ENCODE data around the gene UBE2L6. TPM values are rescaled to one million over a fixed set of nuclear protein-coding genes. Genes with fewer than 3 reads are reported as not detected.
A peak's percentile ranks its signal among the peaks of the same experiment; 100 is the strongest.

The UBE2L6 gene
- polyA plus RNA-seq, 4 donors = 38.4 to 41.1 (median 39.5) TPM

- DNase-seq (ENCODE audit: low read depth in 4 of 4, low spot score in 3 of 4) = peak; percentile 86 to 93 (median 90)
These were observed 36.6 kb downstream of the UBE2L6 start, which contains the start of gene TIMM10 for GRCh38 chr11:57530596-57531507. Gene TIMM10, minus strand, starts transcription at chr11:57530754. Its CDS starts 565 bp downstream, at chr11:57530189.

- no peak for DNase-seq (ENCODE audit: low read depth in 4 of 4, low spot score in 3 of 4)
These were observed 37.3 kb downstream of the UBE2L6 start for GRCh38 chr11:57530215-57530595.

- DNase-seq (ENCODE audit: low read depth in 4 of 4, low spot score in 3 of 4) = no peak
These were observed 38.5 kb downstream of the UBE2L6 start for GRCh38 chr11:57529012-57529411.

GRCh38 chr11:57527056-57527631, 40.3 kb downstream of the UBE2L6 start:
- peak in 1 of 4 donors; percentile 57 for DNase-seq (ENCODE audit: low read depth in 4 of 4, low spot score in 3 of 4)

GRCh38 chr11:57523419-57523818, 44.1 kb downstream of the UBE2L6 start:
- DNase-seq (ENCODE audit: low read depth in 4 of 4, low spot score in 3 of 4) = no peak

- no peak for DNase-seq (ENCODE audit: low read depth in 4 of 4, low spot score in 3 of 4)
These were observed 46.4 kb downstream of the UBE2L6 start for GRCh38 chr11:57521116-57521515.

GRCh38 chr11:57516061-57516443, 51.4 kb downstream of the UBE2L6 start:
- DNase-seq (ENCODE audit: low read depth in 4 of 4, low spot score in 3 of 4) = no peak

GRCh38 chr11:57515332-57516060, 52.0 kb downstream of the UBE2L6 start, which contains the start of gene SLC43A1:
Gene SLC43A1, minus strand, starts transcription at chr11:57515702. Its CDS starts 1,591 bp downstream, at chr11:57514111.
- DNase-seq (ENCODE audit: low read depth in 4 of 4, low spot score in 3 of 4) = no peak

GRCh38 chr11:57514538-57515331, 52.7 kb downstream of the UBE2L6 start:
- no peak for DNase-seq (ENCODE audit: low read depth in 4 of 4, low spot score in 3 of 4)

- no peak for DNase-seq (ENCODE audit: low read depth in 4 of 4, low spot score in 3 of 4)
These were observed 53.4 kb downstream of the UBE2L6 start for GRCh38 chr11:57513911-57514537.

- no peak for DNase-seq (ENCODE audit: low read depth in 4 of 4, low spot score in 3 of 4)
These were observed 54.0 kb downstream of the UBE2L6 start for GRCh38 chr11:57513452-57513795.

- DNase-seq (ENCODE audit: low read depth in 4 of 4, low spot score in 3 of 4) = no peak
These were observed 54.6 kb downstream of the UBE2L6 start for GRCh38 chr11:57512646-57513451.

GRCh38 chr11:57511741-57512430, 55.6 kb downstream of the UBE2L6 start:
- no peak for DNase-seq (ENCODE audit: low read depth in 4 of 4, low spot score in 3 of 4)

GRCh38 chr11:57508341-57509170, 58.9 kb downstream of the UBE2L6 start:
- DNase-seq (ENCODE audit: low read depth in 4 of 4, low spot score in 3 of 4) = no peak

- no peak for DNase-seq (ENCODE audit: low read depth in 4 of 4, low spot score in 3 of 4)
These were observed 61.0 kb downstream of the UBE2L6 start for GRCh38 chr11:57506522-57506921.

- no peak for DNase-seq (ENCODE audit: low read depth in 4 of 4, low spot score in 3 of 4)
These were observed 63.0 kb downstream of the UBE2L6 start for GRCh38 chr11:57504511-57504910.

GRCh38 chr11:57502870-57503269, 64.6 kb downstream of the UBE2L6 start:
- no peak for DNase-seq (ENCODE audit: low read depth in 4 of 4, low spot score in 3 of 4)

GRCh38 chr11:57502376-57502775, 65.1 kb downstream of the UBE2L6 start:
- DNase-seq (ENCODE audit: low read depth in 4 of 4, low spot score in 3 of 4) = no peak
